Measurements from ENCODE around the gene OR4K5.
"Not testable (repeated sequence)": the region's sequence is repeated elsewhere in the genome, so short reads cannot be mapped to it uniquely, and the experiment has no call there.

Gene OR4K5

DNA sequence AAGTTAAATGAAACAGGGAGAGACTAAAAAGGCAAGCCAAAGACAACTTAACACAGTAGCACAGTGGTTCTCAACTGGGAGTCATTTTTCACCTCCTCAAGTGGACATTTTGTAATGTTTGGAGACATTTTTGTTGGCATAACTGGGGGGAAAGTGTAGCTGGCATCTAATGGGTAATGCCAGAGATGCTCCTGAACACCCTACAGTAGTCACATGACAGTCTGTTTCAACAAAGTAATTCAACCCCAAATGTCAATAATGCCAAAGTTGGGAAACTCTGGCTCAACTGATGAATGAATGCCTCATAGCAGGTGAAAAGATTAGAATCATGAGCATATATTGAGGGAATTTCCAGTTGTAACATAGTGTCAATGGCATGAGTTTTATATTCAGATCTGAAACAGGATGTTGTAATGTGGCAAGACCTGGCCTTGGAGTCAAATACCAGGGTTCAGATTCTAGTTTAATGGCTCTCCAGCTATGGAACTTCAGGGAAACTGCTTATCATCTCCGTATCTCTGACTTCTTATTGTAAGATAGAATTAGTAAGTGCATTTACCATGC, 2.4 kb upstream of the OR4K5 start:
- no peaks in the 10 kb centered on the region for H3K4me1 ChIP-seq (ENCODE audit: control insufficient read depth in 1 of 2, insufficient read depth in 2 of 2, low read length in 2 of 2)
- no peak overlapping the region for H3K27ac ChIP-seq (ENCODE audit: low read depth, low read length)
- H3K4me3 ChIP-seq (ENCODE audit: low read depth in 1 of 2, low read length in 2 of 2), result no peak overlapping the region
- H3K9me3 ChIP-seq (ENCODE audit: control insufficient read depth in 1 of 2, low read length in 2 of 2), result no peaks in the 10 kb centered on the region
- H3K36me3 ChIP-seq (ENCODE audit: control insufficient read depth in 1 of 2, insufficient read depth in 2 of 2, low read length in 2 of 2), result no peaks in the 10 kb centered on the region
- H3K9ac ChIP-seq (ENCODE audit: low read depth in 1 of 2, low read length in 2 of 2), result no peak overlapping the region
- H3K27me3 ChIP-seq (ENCODE audit: control insufficient read depth in 1 of 2, insufficient read depth in 2 of 2, low read length in 2 of 2), result no peaks in the 10 kb centered on the region

DNA sequence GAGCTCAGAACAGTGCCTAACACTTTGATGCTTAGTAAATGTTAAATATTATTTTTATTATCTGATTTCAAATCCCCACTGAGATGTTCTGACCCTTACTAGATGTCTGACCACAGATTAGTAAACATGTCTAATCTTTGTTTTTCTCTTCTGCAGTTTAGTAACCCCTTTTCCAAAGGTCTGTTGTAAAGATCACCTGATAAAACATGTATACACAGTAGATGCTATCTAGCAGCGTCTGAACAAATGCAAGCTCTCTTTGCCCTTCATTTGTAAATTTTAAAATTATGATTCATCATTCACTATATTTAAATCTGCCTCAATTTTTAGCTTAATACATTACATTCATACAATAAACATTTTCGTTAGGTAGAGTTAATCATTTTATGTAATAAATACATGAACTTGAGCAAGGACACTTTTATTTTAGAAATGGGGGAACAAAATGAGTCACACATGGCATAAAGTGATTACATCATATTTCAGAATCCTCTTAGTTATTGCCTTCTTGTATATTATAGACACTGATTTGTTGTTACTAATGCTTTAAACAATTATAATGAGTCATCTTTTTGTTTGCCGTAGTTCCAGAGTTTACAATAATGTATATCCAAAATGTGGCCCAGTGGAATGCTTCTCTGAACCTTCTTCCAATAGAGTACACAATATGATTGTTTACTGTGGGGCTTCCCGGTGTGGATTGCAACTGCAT, 1.7 kb upstream of the OR4K5 start:
- Histone ChIP-seq H3K4me1 (ENCODE audit: control insufficient read depth in 1 of 2, insufficient read depth in 2 of 2, low read length in 2 of 2) (no peaks in the 10 kb centered on the region), H3K36me3 (ENCODE audit: control insufficient read depth in 1 of 2, insufficient read depth in 2 of 2, low read length in 2 of 2) (no peaks in the 10 kb centered on the region), H3K9me3 (ENCODE audit: control insufficient read depth in 1 of 2, low read length in 2 of 2) (no peaks in the 10 kb centered on the region), H3K9ac (ENCODE audit: low read depth in 1 of 2, low read length in 2 of 2) (no peak overlapping the region), H3K27ac (ENCODE audit: low read depth, low read length) (no peak overlapping the region), H3K27me3 (ENCODE audit: control insufficient read depth in 1 of 2, insufficient read depth in 2 of 2, low read length in 2 of 2) (no peaks in the 10 kb centered on the region), H3K4me3 (ENCODE audit: low read depth in 1 of 2, low read length in 2 of 2) (no peak overlapping the region)

DNA sequence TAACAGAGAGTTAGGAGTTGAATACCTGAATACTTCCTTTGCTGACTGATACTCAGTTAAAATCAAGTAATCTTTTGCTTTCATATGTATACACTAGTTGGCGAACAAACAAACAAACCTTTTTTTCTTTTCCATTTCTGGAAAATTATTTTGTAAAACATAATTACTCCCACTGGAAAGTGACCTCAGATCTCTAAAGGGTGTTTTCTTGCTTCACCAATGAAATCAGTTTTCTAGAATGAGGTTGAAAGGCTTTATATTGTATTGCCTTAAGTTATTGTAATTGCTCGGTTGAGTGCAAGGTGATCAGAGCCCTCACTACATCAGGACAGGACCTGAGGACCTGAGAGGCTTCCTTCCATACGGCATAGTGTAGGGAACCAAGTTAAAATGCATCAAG, 10.2 kb downstream of the OR4K5 start, which contains the start of gene OR4K1:
Gene OR4K1, plus strand, starts transcription at position 301 of the 400 bp plus-strand sequence. CDS start 4,750 bp downstream, outside the sequence.
- peaks cover 5 to 11% of the 10 kb centered on the region in 2 donors for H3K9me3 ChIP-seq (ENCODE audit: control insufficient read depth in 1 of 2, low read length in 2 of 2)
- H3K9ac ChIP-seq (ENCODE audit: low read depth in 1 of 2, low read length in 2 of 2), result no peak within 1 kb of the TSS
- H3K4me1 ChIP-seq (ENCODE audit: control insufficient read depth in 1 of 2, insufficient read depth in 2 of 2, low read length in 2 of 2), result no peaks in the 10 kb centered on the region
- H3K36me3 ChIP-seq (ENCODE audit: control insufficient read depth in 1 of 2, insufficient read depth in 2 of 2, low read length in 2 of 2), result no peaks in the 10 kb centered on the region
- H3K27ac ChIP-seq (ENCODE audit: low read depth, low read length), result no peak within 1 kb of the TSS
- no peak within 1 kb of the TSS for H3K4me3 ChIP-seq (ENCODE audit: low read depth in 1 of 2, low read length in 2 of 2)
- no peaks in the 10 kb centered on the region for H3K27me3 ChIP-seq (ENCODE audit: control insufficient read depth in 1 of 2, insufficient read depth in 2 of 2, low read length in 2 of 2)

DNA sequence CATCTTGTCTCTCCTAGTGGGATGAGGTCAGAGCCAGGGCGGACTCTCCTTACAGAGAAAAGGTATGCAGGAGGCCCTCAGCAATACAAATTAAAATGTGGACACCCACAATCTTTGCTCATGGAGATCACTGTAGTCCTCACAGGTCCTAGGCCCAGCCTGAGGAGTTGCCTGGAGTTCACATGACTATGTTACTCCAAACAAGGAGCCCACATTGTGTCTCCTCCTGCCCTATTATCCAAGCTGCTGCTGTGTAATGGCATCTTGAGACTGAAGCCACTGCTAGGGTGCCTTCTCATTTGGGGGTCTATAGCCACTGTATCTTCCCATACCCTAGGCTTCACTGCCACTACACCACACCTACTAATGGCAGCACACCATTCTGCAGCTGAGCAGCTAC, 21.3 kb downstream of the OR4K5 start:
- Histone ChIP-seq H3K4me1 (ENCODE audit: control insufficient read depth in 1 of 2, insufficient read depth in 2 of 2, low read length in 2 of 2) (no peaks in the 10 kb centered on the region), H3K9me3 (ENCODE audit: control insufficient read depth in 1 of 2, low read length in 2 of 2) (peaks cover 0 to 7% of the 10 kb centered on the region in 2 donors), H3K36me3 (ENCODE audit: control insufficient read depth in 1 of 2, insufficient read depth in 2 of 2, low read length in 2 of 2) (no peaks in the 10 kb centered on the region), H3K9ac (ENCODE audit: low read depth in 1 of 2, low read length in 2 of 2) (no peak overlapping the region), H3K27me3 (ENCODE audit: control insufficient read depth in 1 of 2, insufficient read depth in 2 of 2, low read length in 2 of 2) (no peaks in the 10 kb centered on the region), H3K4me3 (ENCODE audit: low read depth in 1 of 2, low read length in 2 of 2) (no peak overlapping the region), H3K27ac (ENCODE audit: low read depth, low read length) (no peak overlapping the region)

DNA sequence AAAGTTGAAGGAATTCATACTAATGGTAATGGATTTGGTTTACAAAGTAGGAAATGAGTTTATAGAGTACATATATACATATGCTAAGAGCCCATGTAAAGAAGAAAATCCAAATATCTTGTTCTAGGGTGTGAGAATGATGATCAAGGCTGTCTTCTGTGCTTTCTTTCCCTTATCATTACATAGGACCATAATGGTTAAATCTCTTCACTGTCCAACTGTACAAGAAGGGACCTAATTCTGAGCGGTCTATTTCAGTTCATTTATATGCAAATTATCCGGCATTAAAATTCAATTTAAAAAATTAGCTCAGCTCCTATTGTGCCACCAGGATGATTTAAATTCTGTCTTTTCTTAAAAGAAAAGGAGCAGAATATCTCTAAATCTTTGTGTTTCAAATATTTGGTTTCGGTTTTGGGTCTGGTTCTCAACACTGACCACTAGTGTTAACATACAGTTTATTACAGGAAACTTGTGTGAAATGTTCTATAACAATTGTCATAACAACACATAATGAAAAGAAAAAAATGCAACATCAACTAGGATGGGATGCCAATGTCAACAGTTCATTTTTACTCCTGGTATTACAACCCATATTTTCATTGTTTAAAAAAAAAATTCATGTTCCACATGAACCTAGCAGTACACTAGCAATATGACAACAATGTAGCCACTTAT, 27.1 kb downstream of the OR4K5 start:
- Histone ChIP-seq H3K27ac (ENCODE audit: low read depth, low read length) (no peak overlapping the region), H3K27me3 (ENCODE audit: control insufficient read depth in 1 of 2, insufficient read depth in 2 of 2, low read length in 2 of 2) (no peaks in the 10 kb centered on the region), H3K9ac (ENCODE audit: low read depth in 1 of 2, low read length in 2 of 2) (no peak overlapping the region), H3K4me1 (ENCODE audit: control insufficient read depth in 1 of 2, insufficient read depth in 2 of 2, low read length in 2 of 2) (no peaks in the 10 kb centered on the region), H3K36me3 (ENCODE audit: control insufficient read depth in 1 of 2, insufficient read depth in 2 of 2, low read length in 2 of 2) (no peaks in the 10 kb centered on the region), H3K4me3 (ENCODE audit: low read depth in 1 of 2, low read length in 2 of 2) (no peak overlapping the region), H3K9me3 (ENCODE audit: control insufficient read depth in 1 of 2, low read length in 2 of 2) (no peaks in the 10 kb centered on the region)

DNA sequence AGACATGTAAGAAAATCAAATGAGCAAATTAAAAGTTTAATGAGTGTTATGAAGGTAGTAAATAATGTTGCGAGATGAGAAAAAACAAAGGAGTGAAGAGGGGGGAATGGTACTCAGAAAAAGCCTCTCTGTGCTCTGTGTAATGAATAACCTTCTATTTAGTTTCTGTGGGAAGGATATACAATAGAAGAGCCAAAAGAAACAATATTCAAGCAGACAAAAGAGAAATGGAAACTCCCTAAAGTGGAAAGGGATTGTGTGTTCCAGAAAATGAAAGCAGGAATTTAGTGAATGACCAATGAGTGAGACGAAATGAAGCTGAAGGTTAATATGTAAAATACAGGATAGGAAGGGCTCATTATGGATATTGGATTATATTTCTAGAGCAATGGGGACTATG, 28.8 kb downstream of the OR4K5 start:
- H3K9me3 ChIP-seq (ENCODE audit: control insufficient read depth in 1 of 2, low read length in 2 of 2), result no peaks in the 10 kb centered on the region
- H3K4me1 ChIP-seq (ENCODE audit: control insufficient read depth in 1 of 2, insufficient read depth in 2 of 2, low read length in 2 of 2), result no peaks in the 10 kb centered on the region
- H3K27me3 ChIP-seq (ENCODE audit: control insufficient read depth in 1 of 2, insufficient read depth in 2 of 2, low read length in 2 of 2), result no peaks in the 10 kb centered on the region
- no peak overlapping the region for H3K9ac ChIP-seq (ENCODE audit: low read depth in 1 of 2, low read length in 2 of 2)
- no peak overlapping the region for H3K4me3 ChIP-seq (ENCODE audit: low read depth in 1 of 2, low read length in 2 of 2)
- H3K36me3 ChIP-seq (ENCODE audit: control insufficient read depth in 1 of 2, insufficient read depth in 2 of 2, low read length in 2 of 2), result no peaks in the 10 kb centered on the region
- H3K27ac ChIP-seq (ENCODE audit: low read depth, low read length), result no peak overlapping the region

DNA sequence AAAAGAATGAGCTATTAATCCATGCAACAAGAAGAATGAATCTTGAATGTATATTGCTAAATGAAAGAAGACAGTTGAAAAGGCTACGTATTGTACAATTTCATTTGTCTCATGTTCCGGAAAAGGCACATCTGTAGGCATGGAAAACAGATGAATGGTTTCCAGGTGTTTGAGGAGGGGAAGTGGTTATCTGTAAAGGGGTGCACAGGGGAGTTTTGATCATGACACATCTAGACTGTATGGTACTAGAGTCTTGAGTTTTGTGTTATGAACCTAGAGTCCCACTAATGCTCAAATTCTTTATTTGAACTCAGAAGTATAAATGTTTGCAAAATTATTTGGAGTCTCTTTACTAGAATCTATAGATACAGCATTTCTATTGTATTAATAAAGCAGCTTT, 49.3 kb downstream of the OR4K5 start:
- H3K27me3 ChIP-seq (ENCODE audit: control insufficient read depth in 1 of 2, insufficient read depth in 2 of 2, low read length in 2 of 2); H3K9ac ChIP-seq (ENCODE audit: low read depth in 1 of 2, low read length in 2 of 2); H3K4me1 ChIP-seq (ENCODE audit: control insufficient read depth in 1 of 2, insufficient read depth in 2 of 2, low read length in 2 of 2); H3K36me3 ChIP-seq (ENCODE audit: control insufficient read depth in 1 of 2, insufficient read depth in 2 of 2, low read length in 2 of 2); H3K4me3 ChIP-seq (ENCODE audit: low read depth in 1 of 2, low read length in 2 of 2); H3K27ac ChIP-seq (ENCODE audit: low read depth, low read length); H3K9me3 ChIP-seq (ENCODE audit: control insufficient read depth in 1 of 2, low read length in 2 of 2): not testable (repeated sequence)

Measured in duodenal mucosa (tissue), 2 donors.